ENCODE results near the gene TFIP11. TPM values are rescaled to one million over a fixed set of nuclear protein-coding genes. Genes with fewer than 3 reads are reported as not detected.

Gene TFIP11
- total RNA-seq, 1 donor from 2014 or later, result 26.2 TPM

GRCh38 chr22:26442086-26442756, 70.1 kb downstream of the TFIP11 start:
- H3K36me3 Mint-ChIP-seq, result peaks cover 5% of the 10 kb centered on the region
- Histone ChIP-seq H3K4me2 (no peak overlapping the region), H3F3A (ENCODE audit: low read depth) (no peaks in the 10 kb centered on the region), H4K20me1 (ENCODE audit: low read depth) (peaks cover 14% of the 10 kb centered on the region), H3K9me3 (ENCODE audit: low read depth) (no peaks in the 10 kb centered on the region), H3K9ac (no peak overlapping the region), H3K4me3 (no peak overlapping the region), H3K27ac (no peak overlapping the region), H3K27me3 (no peaks in the 10 kb centered on the region), H3K4me1 (no peaks in the 10 kb centered on the region), H3K36me3 (no peaks in the 10 kb centered on the region), H3K79me2 (ENCODE audit: low read depth) (no peaks in the 10 kb centered on the region), H2AFZ (replicated peaks) (no peak overlapping the region)
- peaks cover 2% of the 10 kb centered on the region for H3K27me3 Mint-ChIP-seq (ENCODE audit: insufficient read depth, low read depth)
- H3K27ac Mint-ChIP-seq, result no peak overlapping the region
- no peaks in the 10 kb centered on the region for H3K9me3 Mint-ChIP-seq
- no peak for TF ChIP-seq EZH2phosphoT487 (IDR thresholded peaks at IDR 0.05)
- no peak for TF ChIP-seq CTCF (IDR thresholded peaks at IDR 0.05)
- no peak overlapping the region for H3K4me3 Mint-ChIP-seq
- peaks cover 9% of the 10 kb centered on the region for H3K4me1 Mint-ChIP-seq
- no peak for DNase-seq (ENCODE audit: low spot score)

MicroRNAs within 50 kb of the gene (microRNA counts, 767-probe panel; counts per million panel counts)
- 460 counts per million, percentile 90 among the panel's probes with 10 or more counts for microRNA hsa-miR-548j

Small RNA genes within 50 kb of the gene (microRNA-seq; reads per million reads assigned to microRNA genes)
- 4.2 reads per million, percentile 21 among the genes with 10 or more reads in this experiment for gene MIR548J

Small RNA genes within 50 kb of the gene (small RNA-seq; reads per million reads assigned to genes)
- gene MIR548J, result 0.07 reads per million

Other genes starting within 250 kb of the TFIP11 start
- gene ASPHD2, start 83.2 kb downstream of the TFIP11 start, total RNA-seq (ENCODE audit: low replicate concordance), result 9.3 and 12.7 TPM in 2 replicates
- gene HPS4, start 28.7 kb downstream of the TFIP11 start, total RNA-seq (ENCODE audit: low replicate concordance), result 65.3 and 95.5 TPM in 2 replicates
- gene SRRD, start 28.6 kb downstream of the TFIP11 start, total RNA-seq (ENCODE audit: low replicate concordance), result 28.0 and 36.0 TPM in 2 replicates
- 31.7 and 59.5 TPM in 2 replicates for gene TPST2, start 77.7 kb upstream of the TFIP11 start, total RNA-seq (ENCODE audit: low replicate concordance)
- gene CRYBB1, start 105.6 kb upstream of the TFIP11 start, total RNA-seq (ENCODE audit: low replicate concordance), result 0.53 TPM in 1 of 2 replicates, not detected in the other
- gene CRYBA4, start 109.5 kb upstream of the TFIP11 start, total RNA-seq (ENCODE audit: low replicate concordance), result 1.1 and 1.6 TPM in 2 replicates
- gene MIAT, start 145.1 kb upstream of the TFIP11 start, total RNA-seq (ENCODE audit: low replicate concordance), result 262 and 277 TPM in 2 replicates